Activated CD4-positive, alpha-beta T cell treated with anti-CD3 and anti-CD28 coated beads, Interleukin-2, amount 10 ng/mL, durations not matched to agents 24 days and 14 days (primary cell): ENCODE data around the gene ZNF853. TPM values are rescaled to one million over a fixed set of nuclear protein-coding genes. Genes with fewer than 3 reads are reported as not detected.

Experiments
- DNase-seq: peaks from one replicate; pipeline ENCODE4 v3.0.0; 2022
- H3K27ac Mint-ChIP-seq: one replicate; pipeline ENCODE4 v1.8.0; 2022; ENCODE audit warnings: mild to moderate bottlenecking, mixed read lengths
- H3K27me3 Mint-ChIP-seq: one replicate; pipeline ENCODE4 v1.8.0; 2022; ENCODE audit warnings: mixed read lengths
- H3K36me3 Mint-ChIP-seq: one replicate; pipeline ENCODE4 v1.8.0; 2022; ENCODE audit warnings: low read depth, mild to moderate bottlenecking, mixed read lengths
- H3K4me1 Mint-ChIP-seq: one replicate; pipeline ENCODE4 v1.8.0; 2021; ENCODE audit warnings: mixed read lengths
- H3K4me3 Mint-ChIP-seq: one replicate; pipeline ENCODE4 v1.8.0; 2022; ENCODE audit warnings: mild to moderate bottlenecking, moderate library complexity, mixed read lengths
- H3K9me3 Mint-ChIP-seq: one replicate; pipeline ENCODE4 v1.8.0; 2021; ENCODE audit warnings: mixed read lengths
- intact Hi-C: fragments of 100-400 bp; cut with micrococcal nuclease; formaldehyde crosslinking; loops from one replicate; pipeline ENCODE4 v1.15.1; 2023
- total RNA-seq: library from RNA; stranded (reverse); gene quantifications from 2 replicates; pipeline ENCODE4 v1.2.3, GENCODE V29; 2022

ZNF853 gene
- total RNA-seq, 1 donor from 2014 or later, result 0.42 TPM

DNA sequence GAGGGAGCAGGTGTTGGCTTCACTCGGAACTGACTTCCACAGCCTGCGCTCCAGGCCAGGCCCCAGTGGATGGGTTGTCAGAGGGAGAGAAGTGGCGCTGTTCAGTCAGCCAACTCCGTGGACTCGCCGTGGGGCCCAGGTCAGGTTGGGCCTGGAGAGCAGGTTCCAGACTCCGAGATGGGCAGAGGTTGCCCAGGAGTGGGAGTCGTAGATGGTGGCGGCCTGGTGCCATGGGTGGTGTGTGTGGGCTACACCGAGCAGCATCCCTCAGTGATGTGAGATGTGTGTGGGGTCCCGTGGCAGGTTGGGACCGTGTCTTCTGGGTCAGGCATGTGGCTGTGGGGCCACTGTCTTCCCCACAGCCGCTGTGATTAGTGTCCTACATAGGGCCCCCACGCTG lies 32.1 kb downstream of the ZNF853 start:
- no peak overlapping the region for H3K4me3 Mint-ChIP-seq
- no peaks in the 10 kb centered on the region for H3K27me3 Mint-ChIP-seq
- H3K4me1 Mint-ChIP-seq, result no peaks in the 10 kb centered on the region
- DNase-seq, result no peak
- H3K36me3 Mint-ChIP-seq, result peaks cover 87% of the 10 kb centered on the region
- H3K27ac Mint-ChIP-seq, result no peak overlapping the region
- peaks cover 5% of the 10 kb centered on the region for H3K9me3 Mint-ChIP-seq
- intact Hi-C loops, result no loop called here

DNA sequence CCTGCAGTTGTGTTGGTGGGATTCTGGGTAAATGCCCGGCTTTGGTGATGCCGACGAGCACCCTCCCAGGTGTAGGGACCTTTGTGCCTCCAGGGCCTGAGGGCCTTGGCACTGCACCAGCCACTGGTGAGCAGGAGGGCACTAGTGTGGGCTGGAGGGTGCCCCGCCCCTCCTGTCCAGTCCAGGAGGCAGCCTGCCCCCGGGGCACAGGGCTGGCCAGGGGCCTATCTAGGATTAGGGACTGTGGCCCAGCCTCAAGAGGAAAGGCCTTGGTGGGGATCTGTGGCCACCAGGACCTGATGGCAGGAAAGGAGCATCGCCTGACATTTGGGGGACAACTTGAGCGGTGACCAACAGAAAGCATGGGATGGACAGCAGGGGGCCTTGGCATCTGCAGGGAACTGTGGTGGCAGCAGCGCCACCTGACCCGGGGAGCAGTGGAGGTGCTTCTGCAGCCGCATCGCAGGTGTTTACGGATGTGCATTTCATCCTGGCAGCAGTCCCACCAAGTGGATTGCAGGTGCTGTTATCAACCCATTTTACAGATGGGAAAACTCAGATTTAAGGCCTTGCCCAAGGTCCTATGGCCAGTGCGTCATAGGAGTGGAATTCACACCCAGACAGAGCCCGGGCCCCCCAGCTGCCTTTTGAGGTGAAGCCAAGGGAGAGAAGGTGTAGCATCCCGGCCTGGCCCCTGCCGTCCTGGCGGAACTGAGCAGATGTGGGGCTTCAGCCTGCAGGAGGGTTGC lies 32.8 kb downstream of the ZNF853 start:
- Mint-ChIP-seq H3K36me3 (peaks cover 83% of the 10 kb centered on the region), H3K4me1 (no peaks in the 10 kb centered on the region), H3K27ac (no peak overlapping the region), H3K9me3 (peaks cover 5% of the 10 kb centered on the region), H3K4me3 (no peak overlapping the region), H3K27me3 (no peaks in the 10 kb centered on the region)
- intact Hi-C loops, result no loop called here
- DNase-seq, result no peak

DNA sequence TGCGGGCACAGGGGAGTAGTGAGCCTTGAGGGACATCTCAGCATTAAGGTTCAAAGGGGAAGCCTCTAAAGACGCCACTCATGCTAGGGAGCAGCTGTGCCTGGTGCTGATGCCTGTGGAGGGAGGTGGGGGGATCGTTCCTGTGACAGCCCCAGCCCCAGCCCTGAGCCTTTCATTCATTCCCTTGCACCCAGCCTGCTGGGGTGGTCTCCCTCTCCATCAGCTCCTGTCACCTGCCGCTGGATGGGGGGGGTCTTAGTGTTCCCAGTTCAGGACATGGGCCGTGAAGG lies 33.4 kb downstream of the ZNF853 start:
- Mint-ChIP-seq H3K27me3 (no peaks in the 10 kb centered on the region), H3K4me3 (no peak overlapping the region), H3K27ac (no peak overlapping the region), H3K4me1 (no peaks in the 10 kb centered on the region), H3K36me3 (peaks cover 78% of the 10 kb centered on the region), H3K9me3 (peaks cover 5% of the 10 kb centered on the region)
- no peak for DNase-seq
- intact Hi-C loops, result no loop called here

DNA sequence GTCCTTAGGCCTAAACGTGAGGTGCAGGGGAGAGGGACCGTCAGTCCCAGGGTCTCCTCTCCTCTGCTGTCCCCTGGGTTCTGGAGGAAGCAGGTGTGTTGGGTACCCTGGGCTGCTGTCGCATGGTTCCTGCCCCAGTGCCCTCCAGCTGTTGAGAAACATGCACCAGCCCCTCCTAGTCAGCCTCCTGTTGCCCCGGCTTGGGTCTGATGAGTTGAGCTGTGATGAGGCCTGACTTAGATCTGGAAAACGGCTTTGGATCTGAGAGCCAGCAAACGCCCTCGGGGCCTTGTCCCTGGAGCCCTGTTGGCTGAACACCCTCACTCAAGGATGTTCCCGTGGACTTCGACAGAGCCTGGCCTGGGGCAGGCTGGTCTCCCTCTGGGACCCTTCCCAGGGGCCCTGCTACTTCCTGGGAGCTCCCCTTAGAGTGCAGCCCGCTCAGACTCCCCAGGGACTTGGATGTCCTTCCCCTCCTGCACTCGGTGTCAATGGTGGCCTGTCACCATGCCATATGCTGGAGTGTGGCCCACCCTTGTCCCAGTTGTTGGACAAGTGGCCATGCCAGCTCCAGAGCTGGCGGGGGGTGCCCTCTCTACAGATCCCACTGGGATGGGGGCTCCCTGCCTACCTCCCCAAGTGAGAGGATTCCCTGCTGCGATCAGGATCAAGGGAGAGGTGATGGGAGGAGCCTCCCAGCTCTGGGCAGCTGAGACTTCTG lies 34.0 kb downstream of the ZNF853 start:
- Mint-ChIP-seq H3K36me3 (peaks cover 71% of the 10 kb centered on the region), H3K27ac (no peak overlapping the region), H3K9me3 (peaks cover 5% of the 10 kb centered on the region), H3K4me3 (no peak overlapping the region), H3K4me1 (no peaks in the 10 kb centered on the region), H3K27me3 (no peaks in the 10 kb centered on the region)
- DNase-seq, result no peak
- intact Hi-C loops, result no loop called here

DNA sequence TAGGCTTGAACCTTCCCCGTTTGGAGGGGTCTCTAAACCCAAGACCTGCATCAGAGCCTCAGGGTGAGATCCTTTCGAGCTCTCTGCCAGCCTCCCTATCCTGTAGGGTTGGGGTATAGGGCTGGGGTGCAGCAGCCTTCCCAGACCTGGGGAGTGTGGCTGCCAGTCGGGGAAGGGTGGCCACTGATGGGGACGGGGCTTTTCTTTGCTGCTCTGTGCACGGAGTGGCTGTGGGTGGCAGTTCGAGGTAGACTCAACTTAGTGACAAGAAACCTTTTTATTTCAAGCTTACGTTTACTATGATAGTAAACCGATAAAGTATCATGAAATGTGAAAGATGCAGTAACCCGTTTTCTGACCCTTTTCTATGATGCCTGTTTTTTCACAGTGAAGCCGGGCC lies 34.7 kb downstream of the ZNF853 start:
- Mint-ChIP-seq H3K4me1 (no peaks in the 10 kb centered on the region), H3K36me3 (peaks cover 70% of the 10 kb centered on the region), H3K27ac (no peak overlapping the region), H3K4me3 (no peak overlapping the region), H3K27me3 (no peaks in the 10 kb centered on the region), H3K9me3 (peaks cover 8% of the 10 kb centered on the region)
- intact Hi-C loops, result no loop called here
- DNase-seq, result no peak

DNA sequence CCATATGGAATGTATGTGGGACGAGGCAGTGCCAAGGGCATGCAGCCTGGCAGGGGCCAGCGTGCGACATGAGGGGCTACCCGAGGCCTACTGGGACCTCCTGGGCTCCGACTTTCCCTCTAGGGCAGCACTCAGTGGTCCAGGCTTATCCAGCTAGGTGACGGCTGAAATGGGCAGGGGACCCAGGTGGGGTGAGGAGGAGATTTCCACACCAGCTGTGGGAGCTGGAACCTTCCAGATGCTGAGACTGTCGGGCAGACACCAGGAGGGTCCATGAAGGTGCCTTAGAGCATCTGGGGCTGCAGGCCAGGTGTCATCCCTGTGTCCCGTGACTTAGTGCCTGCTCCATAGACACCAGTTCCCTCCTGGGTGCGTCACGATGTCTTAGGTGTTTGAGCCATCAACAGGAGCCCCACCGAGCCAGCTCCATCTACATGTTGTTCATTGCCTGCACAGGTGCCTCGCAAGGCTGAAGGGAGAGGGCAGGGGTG lies 35.2 kb downstream of the ZNF853 start:
- Mint-ChIP-seq H3K36me3 (peaks cover 71% of the 10 kb centered on the region), H3K27me3 (no peaks in the 10 kb centered on the region), H3K9me3 (peaks cover 8% of the 10 kb centered on the region), H3K4me1 (no peaks in the 10 kb centered on the region), H3K27ac (no peak overlapping the region), H3K4me3 (no peak overlapping the region)
- intact Hi-C loops, result no loop called here
- DNase-seq, result no peak

DNA sequence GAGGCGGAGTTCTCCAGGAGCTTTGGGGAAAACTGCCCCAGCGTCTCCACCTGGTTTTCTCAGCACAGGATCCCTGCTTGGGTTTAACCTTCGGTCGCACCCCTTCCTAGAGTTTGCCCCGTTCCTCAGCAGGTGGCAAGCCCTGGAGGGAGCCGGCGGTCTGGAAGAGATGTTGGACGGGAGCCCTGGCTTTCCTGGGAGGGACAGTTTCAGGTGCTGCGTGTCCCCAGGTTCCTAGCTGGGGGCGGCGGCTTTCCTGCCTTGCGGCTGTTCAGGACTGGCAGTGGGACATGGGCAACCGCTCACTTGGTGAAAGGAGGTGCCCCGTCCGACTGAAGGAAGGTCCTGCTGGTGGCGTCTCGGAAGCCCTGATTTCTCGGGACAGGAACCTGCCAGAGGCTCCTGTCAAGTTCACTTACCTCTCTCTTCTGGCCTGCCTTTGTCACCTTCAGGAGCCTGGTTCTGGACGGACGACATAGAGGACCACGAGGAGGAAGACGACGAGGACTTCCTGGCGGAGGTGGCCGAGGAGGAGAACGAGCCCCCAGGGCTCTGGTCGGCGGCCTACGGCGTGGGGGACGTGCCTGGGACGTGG lies 36.5 kb downstream of the ZNF853 start:
- H3K36me3 Mint-ChIP-seq, result peaks cover 69% of the 10 kb centered on the region
- H3K4me1 Mint-ChIP-seq, result no peaks in the 10 kb centered on the region
- intact Hi-C loops, result no loop called here
- no peak overlapping the region for H3K4me3 Mint-ChIP-seq
- no peak overlapping the region for H3K27ac Mint-ChIP-seq
- no peaks in the 10 kb centered on the region for H3K27me3 Mint-ChIP-seq
- DNase-seq, result no peak
- H3K9me3 Mint-ChIP-seq, result peaks cover 8% of the 10 kb centered on the region

DNA sequence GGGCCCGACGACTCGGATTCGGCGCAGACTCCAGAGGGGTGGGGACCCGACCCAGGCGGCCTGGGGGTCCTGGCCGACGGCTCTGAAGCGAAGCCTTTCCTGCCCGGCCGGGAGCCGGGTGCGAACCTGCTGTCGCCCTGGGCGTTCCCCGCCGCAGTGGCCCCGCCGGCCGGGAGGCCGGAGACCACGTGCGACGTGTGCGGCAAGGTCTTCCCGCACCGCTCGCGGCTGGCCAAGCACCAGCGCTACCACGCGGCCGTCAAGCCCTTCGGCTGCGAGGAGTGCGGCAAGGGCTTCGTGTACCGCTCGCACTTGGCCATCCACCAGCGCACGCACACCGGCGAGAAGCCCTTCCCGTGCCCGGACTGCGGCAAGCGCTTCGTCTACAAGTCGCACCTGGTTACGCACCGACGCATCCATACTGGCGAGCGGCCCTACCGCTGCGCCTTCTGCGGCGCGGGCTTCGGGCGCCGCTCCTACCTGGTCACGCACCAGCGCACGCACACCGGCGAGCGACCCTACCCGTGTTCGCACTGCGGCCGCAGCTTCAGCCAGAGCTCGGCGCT lies 37.1 kb downstream of the ZNF853 start:
- no peaks in the 10 kb centered on the region for H3K27me3 Mint-ChIP-seq
- no peaks in the 10 kb centered on the region for H3K4me1 Mint-ChIP-seq
- H3K27ac Mint-ChIP-seq, result no peak overlapping the region
- no peak overlapping the region for H3K4me3 Mint-ChIP-seq
- peaks cover 8% of the 10 kb centered on the region for H3K9me3 Mint-ChIP-seq
- intact Hi-C loops, result no loop called here
- no peak for DNase-seq
- peaks cover 65% of the 10 kb centered on the region for H3K36me3 Mint-ChIP-seq

DNA sequence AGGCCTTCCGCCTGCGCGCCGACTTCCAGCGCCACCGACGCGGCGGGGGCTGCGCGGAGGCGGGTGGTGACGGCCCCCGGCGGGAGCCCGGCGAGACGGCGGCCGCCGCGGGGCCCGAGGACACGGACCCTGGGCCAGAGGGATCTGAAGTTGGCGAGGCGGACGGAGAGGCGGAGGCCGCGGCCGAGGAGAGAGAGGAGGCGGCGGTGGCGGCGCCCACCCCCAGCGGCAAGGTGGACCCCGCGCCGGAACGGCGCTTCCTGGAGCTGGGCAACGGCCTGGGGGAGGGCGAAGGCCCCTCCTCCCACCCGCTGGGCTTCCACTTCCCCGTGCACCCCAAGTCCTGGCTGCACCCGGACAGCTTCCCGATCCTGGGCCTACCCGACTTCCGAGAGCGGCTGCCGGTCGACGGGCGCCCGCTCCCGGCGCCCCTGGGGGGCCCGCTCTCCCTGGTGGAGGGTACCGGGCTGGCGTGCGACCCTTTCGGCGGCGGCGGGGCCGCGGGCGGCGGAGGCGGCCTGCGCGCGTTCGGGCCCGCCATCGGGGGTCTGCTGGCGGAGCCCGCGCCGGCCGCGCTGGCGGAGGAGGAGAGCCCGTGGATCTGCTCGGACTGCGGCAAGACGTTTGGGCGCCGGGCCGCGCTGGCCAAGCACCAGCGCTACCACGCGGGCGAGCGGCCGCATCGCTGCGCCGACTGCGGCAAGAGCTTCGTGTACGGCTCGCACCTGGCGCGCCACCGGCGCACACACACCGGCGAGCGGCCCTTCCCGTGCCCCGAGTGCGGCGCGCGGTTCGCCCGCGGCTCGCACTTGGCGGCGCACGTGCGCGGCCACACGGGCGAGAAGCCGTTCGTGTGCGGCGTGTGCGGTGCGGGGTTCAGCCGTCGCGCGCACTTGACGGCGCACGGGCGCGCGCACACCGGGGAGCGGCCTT lies 37.9 kb downstream of the ZNF853 start:
- Mint-ChIP-seq H3K9me3 (peaks cover 8% of the 10 kb centered on the region), H3K4me3 (no peak overlapping the region), H3K27me3 (no peaks in the 10 kb centered on the region), H3K4me1 (no peaks in the 10 kb centered on the region), H3K27ac (no peak overlapping the region), H3K36me3 (peaks cover 60% of the 10 kb centered on the region)
- intact Hi-C loops, result no loop called here
- DNase-seq, result no peak

DNA sequence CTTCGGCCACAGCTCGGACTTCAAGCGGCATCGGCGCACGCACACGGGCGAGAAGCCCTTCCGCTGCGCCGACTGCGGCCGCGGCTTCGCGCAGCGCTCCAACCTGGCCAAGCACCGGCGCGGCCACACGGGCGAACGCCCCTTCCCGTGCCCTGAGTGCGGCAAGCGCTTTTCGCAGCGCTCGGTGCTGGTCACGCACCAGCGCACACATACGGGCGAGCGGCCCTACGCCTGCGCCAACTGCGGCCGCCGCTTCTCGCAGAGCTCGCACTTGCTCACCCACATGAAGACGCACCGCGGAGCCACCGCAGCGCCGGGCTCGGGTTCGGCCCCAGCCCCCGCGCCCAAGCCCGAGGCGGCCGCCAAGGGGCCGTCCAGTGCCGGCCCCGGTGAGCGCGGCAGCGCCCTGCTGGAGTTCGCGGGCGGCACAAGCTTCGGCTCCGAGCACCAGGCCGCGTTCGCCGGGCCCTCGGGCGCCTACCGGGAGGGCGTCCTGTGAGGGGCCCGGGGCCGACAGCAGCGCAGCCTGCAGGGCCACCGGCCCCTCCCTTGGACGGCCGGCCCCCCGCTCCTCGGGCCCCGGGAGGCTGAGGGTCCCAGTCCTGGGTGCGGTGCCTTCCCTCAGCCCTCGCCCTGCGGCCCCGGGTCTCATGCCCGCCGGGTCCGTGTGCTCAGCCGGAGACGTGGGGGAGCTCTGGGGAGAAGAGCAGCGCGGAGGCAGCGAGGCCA lies 38.9 kb downstream of the ZNF853 start:
- intact Hi-C loops, result no loop called here
- Mint-ChIP-seq H3K4me3 (no peak overlapping the region), H3K4me1 (no peaks in the 10 kb centered on the region), H3K9me3 (peaks cover 8% of the 10 kb centered on the region), H3K27me3 (no peaks in the 10 kb centered on the region), H3K27ac (no peak overlapping the region), H3K36me3 (peaks cover 51% of the 10 kb centered on the region)
- no peak for DNase-seq

DNA sequence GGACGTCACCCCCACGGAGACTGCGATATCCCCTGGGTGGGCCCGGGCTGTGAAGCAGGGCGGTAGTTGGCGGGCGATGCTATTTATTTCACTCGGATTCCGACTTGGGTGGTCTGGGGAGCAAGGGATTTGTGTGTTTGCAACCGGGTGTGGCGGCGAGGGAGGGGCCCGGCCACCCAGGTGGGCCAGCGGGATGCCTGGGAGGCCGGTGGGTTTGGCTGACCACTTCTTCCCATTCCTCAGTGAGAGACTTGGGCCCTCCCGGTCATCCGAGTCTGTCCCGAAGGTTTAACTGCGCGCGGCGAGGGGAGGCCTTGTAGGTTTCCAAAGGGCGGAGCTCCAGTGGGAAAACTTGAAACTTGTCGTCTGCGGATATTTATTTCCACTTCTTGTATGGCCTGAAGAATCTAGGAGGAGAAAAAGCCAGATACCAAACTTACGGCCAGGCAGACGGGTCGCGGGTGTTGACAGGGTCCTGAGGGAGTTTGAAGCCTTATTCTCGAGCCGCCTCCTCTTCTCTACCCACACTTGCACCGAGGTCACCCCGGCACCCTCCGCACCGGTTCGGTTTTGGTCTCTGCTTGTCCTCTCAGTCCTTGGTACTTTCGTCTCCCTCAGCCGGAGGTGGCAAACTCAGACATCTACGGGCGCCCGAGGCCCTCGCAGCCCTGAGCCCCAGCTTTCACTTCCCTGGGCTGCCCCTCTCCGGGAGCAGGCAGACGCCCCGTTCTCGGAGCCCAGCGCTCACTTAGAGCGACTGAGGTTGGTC lies 39.6 kb downstream of the ZNF853 start:
- H3K4me3 Mint-ChIP-seq, result no peak overlapping the region
- intact Hi-C loops, result no loop called here
- H3K9me3 Mint-ChIP-seq, result peaks cover 8% of the 10 kb centered on the region
- H3K27ac Mint-ChIP-seq, result no peak overlapping the region
- no peaks in the 10 kb centered on the region for H3K4me1 Mint-ChIP-seq
- H3K36me3 Mint-ChIP-seq, result peaks cover 44% of the 10 kb centered on the region
- DNase-seq, result no peak
- no peaks in the 10 kb centered on the region for H3K27me3 Mint-ChIP-seq

DNA sequence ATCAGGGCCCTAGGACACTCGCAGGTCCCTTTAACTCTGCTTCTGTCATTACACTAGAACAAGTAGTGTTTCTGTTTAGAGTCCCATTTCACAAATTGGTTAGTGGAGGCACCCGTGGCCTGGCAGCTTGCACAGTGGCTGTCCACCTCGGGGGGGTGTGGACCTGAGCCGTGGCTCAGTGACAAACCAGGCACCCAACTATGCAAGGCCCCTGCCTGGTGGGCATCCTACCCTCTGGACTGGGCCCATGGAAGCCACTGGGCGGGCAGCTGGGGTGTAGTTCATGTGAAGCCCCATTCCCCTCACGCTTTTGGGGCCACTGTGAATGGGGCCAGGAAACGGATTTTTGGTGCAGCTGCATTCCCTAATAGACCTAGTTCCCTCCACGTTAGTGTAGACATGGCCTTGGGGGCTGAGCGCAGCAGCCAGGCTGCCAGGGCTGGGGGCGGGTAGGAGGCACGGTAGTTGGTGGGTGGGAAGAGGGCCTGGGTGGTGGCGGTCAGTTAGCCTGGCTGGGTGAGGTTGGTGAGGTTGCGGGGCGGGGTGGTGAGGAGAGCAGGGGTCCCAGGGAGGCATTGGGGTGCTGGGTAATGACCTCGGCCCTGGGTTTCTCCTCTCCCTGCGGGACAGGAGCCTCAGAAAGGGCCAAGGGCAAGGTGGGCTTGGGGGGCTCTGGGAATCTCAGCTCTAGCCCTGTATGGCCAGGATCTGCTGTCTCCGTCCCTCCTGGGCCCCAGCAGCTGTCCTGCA lies 40.4 kb downstream of the ZNF853 start:
- intact Hi-C loops, result no loop called here
- Mint-ChIP-seq H3K4me1 (no peaks in the 10 kb centered on the region), H3K27me3 (no peaks in the 10 kb centered on the region), H3K27ac (no peak overlapping the region), H3K9me3 (peaks cover 6% of the 10 kb centered on the region), H3K4me3 (no peak overlapping the region), H3K36me3 (peaks cover 36% of the 10 kb centered on the region)
- no peak for DNase-seq
